Measurements from ENCODE around the gene PRKN.

GRCh38 chr6:162150295-162150694 lies 577.3 kb downstream of the PRKN start:
- no peak for TF ChIP-seq CTCF (conservative IDR thresholded peaks at IDR 0.05)
- TF ChIP-seq ZFX (IDR thresholded peaks at IDR 0.05) = no peak

Data from C4-2B (cell line).